K562 (cell line): ENCODE measurements around the gene DHRS3. TPM values are rescaled to one million over a fixed set of nuclear protein-coding genes. Genes with fewer than 3 reads are reported as not detected.

Experiments used
- ATAC-seq: fragments of 200-7000 bp; cut with Tn5 transposase; 3 replicates; pipeline ENCODE4 v1.9.1; 2020; ENCODE audit warnings: moderate library complexity
- BruUV-seq: library from RNA; stranded (reverse); fragments of 400-500 nt; replicated peaks from 2 replicates; lab custom pipeline; 2021; lab: Mats Ljungman, UMichigan
- CTCF ChIA-PET: fragments of 300-600 bp; formaldehyde crosslinking; extraction: SDS; loops from one replicate; lab custom pipeline; 2021; ENCODE audit warnings: low intra/inter-chr PET ratio; lab: Yijun Ruan, JAX
- POLR2A ChIA-PET: fragments of 300-600, 350-650 bp; sonication (Branson Sonifier 250); formaldehyde crosslinking; extraction: SDS; loops from one replicate; lab custom pipeline; 2021; ENCODE audit warnings: antibody characterized with exemption, inconsistent platforms; lab: Yijun Ruan, JAX
- DNase-seq, 4 experiments: peaks; one replicate each; pipeline versions ENCODE4 v3.0.0 to v3.0.0-alpha.2; 2011 to 2018; ENCODE audit warnings: low spot score in 3 of 4, mixed read lengths in 3 of 4; ENCODE audit errors: extremely low read depth in 1 of 4
- FAIRE-seq: peaks from 2 replicates; lab custom pipeline; 2011; peaks lifted over from hg19 to GRCh38; lab: Jason Lieb, UNC
- H2AFZ ChIP-seq: 2 replicates; pipeline ENCODE4 v1.6.0; 2011; ENCODE audit warnings: low read depth, low read length, control low read depth, inconsistent platforms
- H3K27ac ChIP-seq: fragments of 200-600 bp; 3 replicates; pipeline ENCODE4 v1.8.0; 2011; ENCODE audit warnings: low read depth, mild to moderate bottlenecking, control low read depth, inconsistent platforms, low read length, moderate library complexity, mixed read lengths; ENCODE audit errors: extremely low read depth
- H3K27me3 ChIP-seq, 2 experiments: fragments of 300-600 bp in 1 of 2; 2 replicates in 1 of 2; 3 replicates in 1 of 2; pipeline versions ENCODE4 v1.6.0 to v1.8.0; 2011; ENCODE audit warnings: inconsistent platforms in 2 of 2, low read length in 2 of 2, mild to moderate bottlenecking in 1 of 2, mixed read lengths in 1 of 2, moderate library complexity in 1 of 2; ENCODE audit not compliant: control insufficient read depth in 2 of 2, insufficient read depth in 2 of 2
- H3K36me3 ChIP-seq: fragments of 300-600 bp; 3 replicates; pipeline ENCODE4 v1.8.0; 2011; ENCODE audit warnings: mild to moderate bottlenecking, low read length, inconsistent platforms; ENCODE audit not compliant: control insufficient read depth, insufficient read depth
- H3K4me1 ChIP-seq, 2 experiments: fragments of 200-600 bp in 1 of 2; replicated peaks in 1 of 2; 2 replicates in 1 of 2; 3 replicates in 1 of 2; pipeline versions ENCODE4 v1.5.1 to v1.8.0; 2011; ENCODE audit warnings: inconsistent platforms in 2 of 2, low read length in 2 of 2, mild to moderate bottlenecking in 1 of 2, mixed read lengths in 1 of 2, moderate library complexity in 1 of 2; ENCODE audit not compliant: control insufficient read depth in 2 of 2, insufficient read depth in 2 of 2
- H3K4me2 ChIP-seq: 2 replicates; pipeline ENCODE4 v1.6.1; 2011; ENCODE audit warnings: low read length, control low read depth, inconsistent platforms, mixed read lengths; ENCODE audit not compliant: insufficient read depth
- H3K4me3 ChIP-seq: fragments of 200-600 bp; sonication (generic), shearing (Covaris generic); 2 replicates; pipeline ENCODE4 v1.5.1; 2016; ENCODE audit warnings: control low read depth, inconsistent platforms
- H3K79me2 ChIP-seq: fragments of 200-600 bp; 3 replicates; pipeline ENCODE4 v1.8.0; 2011; ENCODE audit warnings: low read length, inconsistent platforms; ENCODE audit not compliant: control insufficient read depth, insufficient read depth
- H3K9ac ChIP-seq, 2 experiments: 2 replicates each; pipeline versions ENCODE4 v1.6.0 to v1.6.1; 2011; ENCODE audit warnings: low read depth in 2 of 2, low read length in 2 of 2, control low read depth in 1 of 2, inconsistent platforms in 1 of 2, mild to moderate bottlenecking in 1 of 2, mixed read lengths in 1 of 2; ENCODE audit not compliant: insufficient read depth in 1 of 2
- H3K9me1 ChIP-seq: one replicate; pipeline ENCODE4 v1.6.0; 2011; ENCODE audit warnings: inconsistent platforms, mild to moderate bottlenecking, low read length, moderate library complexity; ENCODE audit not compliant: control insufficient read depth, insufficient read depth
- H3K9me3 ChIP-seq: replicated peaks from 2 replicates; pipeline ENCODE4 v1.5.1; 2011; ENCODE audit warnings: low read depth, low read length, inconsistent platforms; ENCODE audit not compliant: control insufficient read depth, insufficient read depth
- H4K20me1 ChIP-seq: replicated peaks from 2 replicates; pipeline ENCODE4 v1.6.1; 2011; ENCODE audit warnings: low read length, inconsistent platforms, mixed read lengths; ENCODE audit not compliant: control insufficient read depth, insufficient read depth
- C11orf30 ChIP-seq: fragments of 450-650 bp; IDR thresholded peaks from 2 replicates; pipeline ENCODE4 v1.6.1; 2016; ENCODE audit warnings: low read depth, mild to moderate bottlenecking
- CEBPB ChIP-seq: fragments of 450-650 bp; IDR thresholded peaks from 2 replicates; pipeline ENCODE4 v1.6.1; 2016; ENCODE audit warnings: missing genetic modification characterization, missing compliant biosample characterization
- HDAC2 ChIP-seq: fragments of 450-650 bp; IDR thresholded peaks from 2 replicates; pipeline ENCODE4 v1.6.1; 2016; ENCODE audit warnings: mild to moderate bottlenecking
- HLTF ChIP-seq: fragments of 450-650 bp; IDR thresholded peaks from 2 replicates; pipeline ENCODE4 v1.6.1; 2016
- HNRNPLL ChIP-seq: fragments of 200-400 bp; formaldehyde crosslinking; IDR thresholded peaks from 2 replicates; pipeline ENCODE4 v1.6.1; 2017; ENCODE audit warnings: low read length, low read depth, mild to moderate bottlenecking; ENCODE audit not compliant: poor library complexity, severe bottlenecking
- KDM1A ChIP-seq, 2 experiments: fragments of 450-650 bp; IDR thresholded peaks; 2 replicates each; pipeline ENCODE4 v1.6.1; 2016; ENCODE audit warnings: mild to moderate bottlenecking in 2 of 2
- KDM4B ChIP-seq, 2 experiments: fragments of 450-650 bp in 1 of 2; sonication (generic) in 1 of 2; IDR thresholded peaks; 2 replicates each; pipeline ENCODE4 v1.6.1; 2016 to 2017; ENCODE audit warnings: borderline replicate concordance in 2 of 2, antibody characterized with exemption in 1 of 2, low read depth in 1 of 2, mild to moderate bottlenecking in 1 of 2
- MBD2 ChIP-seq: sonication (generic); IDR thresholded peaks from 2 replicates; pipeline ENCODE4 v1.6.1; 2016; ENCODE audit warnings: low read depth, borderline replicate concordance
- MCM7 ChIP-seq, 2 experiments: fragments of 450-650 bp; IDR thresholded peaks; 2 replicates each; pipeline ENCODE4 v1.6.1; 2016 to 2018
- MIER1 ChIP-seq: fragments of 450-650 bp; IDR thresholded peaks from 2 replicates; pipeline ENCODE4 v1.6.1; 2016; ENCODE audit warnings: antibody characterized with exemption, mild to moderate bottlenecking, low read depth
- PML ChIP-seq: IDR thresholded peaks from 2 replicates; pipeline ENCODE4 v1.6.1; 2012; ENCODE audit warnings: low read length, inconsistent platforms
- RCOR1 ChIP-seq, 2 experiments: IDR thresholded peaks; 2 replicates each; pipeline ENCODE4 v1.6.1; 2012; ENCODE audit warnings: low read depth in 2 of 2, low read length in 2 of 2, borderline replicate concordance in 1 of 2, improper control_type of control experiment in 1 of 2
- ZNF140 ChIP-seq: fragments of 250-450 bp; sonication (Bioruptor Pico); IDR thresholded peaks from 2 replicates; pipeline ENCODE4 v1.8.0; 2021; ENCODE audit warnings: moderate library complexity, mild to moderate bottlenecking, inconsistent platforms
- ZNF384 ChIP-seq: IDR thresholded peaks from 2 replicates; pipeline ENCODE4 v1.6.1; 2012; ENCODE audit warnings: low read depth, low read length, improper control_type of control experiment
- WGBS: fragments of 100-300 bp; shearing (Covaris generic); methylation state at CpG from one replicate; pipeline ENCODE4 v1.1.6; 2016; ENCODE audit warnings: low coverage, mixed read lengths; ENCODE audit not compliant: insufficient coverage; ENCODE audit errors: missing lambda C conversion rate; 5-methylcytosine and 5-hydroxymethylcytosine counted together
- in situ Hi-C: fragments of 300-500 bp; cut with MboI; formaldehyde crosslinking; loops from 4 replicates; pipeline ENCODE4 v1.15.0; 2018; ENCODE audit warnings: inconsistent platforms, mixed read lengths
- intact Hi-C: fragments of 100-400 bp; cut with micrococcal nuclease; formaldehyde crosslinking; loops from 2 replicates; pipeline ENCODE4 v1.14.2; 2022
- polyA plus RNA-seq, 8 experiments: library from polyadenylated mRNA; depleted of rRNA in 4 of 8; stranded (reverse) in 5 of 8; unstranded in 3 of 8; fragments of >200 nt; fragmentation: Nextera tagmentation in 2 of 8; fragmentation: Illumina TruSeq in 1 of 8; extraction: Ambion mirVana in 2 of 8; extraction: Trizol in 1 of 8; gene quantifications; 2 replicates each; pipeline versions ENCODE4 v1.2.1 to v1.2.3, GENCODE V29; 2011 to 2014; ENCODE audit warnings: inconsistent platforms in 1 of 8, missing spikeins in 1 of 8
- total RNA-seq, 7 experiments: library from RNA; depleted of rRNA in 6 of 7; stranded (reverse); fragments of >200 nt in 6 of 7; fragmentation: Illumina TruSeq in 2 of 7; extraction: Trizol in 2 of 7; gene quantifications; 2 replicates each; pipeline versions ENCODE4 v1.2.1 to v1.2.3, GENCODE V29; 2011 to 2021; ENCODE audit warnings: low replicate concordance in 1 of 7
- TF ChIP-seq, protein P1 (sequence below): sonication (generic); formaldehyde crosslinking; IDR thresholded peaks from 2 replicates; pipeline ENCODE4 v1.9.0; 2022; ENCODE audit warnings: mild to moderate bottlenecking, missing genetic modification reagents

Gene DHRS3
- total and polyA plus RNA-seq, 9 of the 15 experiments (the other 6 are each of a cell fraction or from before 2014, with no cell fraction given) = 21.0 to 116 (median 58.7) TPM

DNA sequence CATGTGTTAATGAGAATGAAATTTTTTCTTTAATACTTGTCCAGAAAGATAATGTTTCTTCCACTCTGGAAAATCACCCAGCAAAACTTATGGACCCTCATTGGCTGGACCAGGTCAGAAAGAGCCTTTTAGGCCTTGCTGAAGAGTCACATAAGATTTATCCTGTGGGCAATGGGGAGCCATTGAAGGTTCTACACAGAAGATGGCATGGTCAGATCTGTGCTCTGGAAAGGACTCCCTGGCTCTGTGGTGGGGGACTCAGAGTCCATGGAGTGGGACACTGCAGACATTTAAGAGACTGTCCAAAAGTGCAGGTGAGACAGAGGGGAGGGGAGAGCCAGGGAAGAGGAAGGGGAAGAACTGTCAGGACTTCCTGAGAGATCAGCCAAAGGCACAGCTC is 66.4 kb downstream of the DHRS3 start (continued):
- TF ChIP-seq, protein P1, sequence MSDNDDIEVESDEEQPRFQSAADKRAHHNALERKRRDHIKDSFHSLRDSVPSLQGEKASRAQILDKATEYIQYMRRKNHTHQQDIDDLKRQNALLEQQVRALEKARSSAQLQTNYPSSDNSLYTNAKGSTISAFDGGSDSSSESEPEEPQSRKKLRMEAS = no peak

- DNase-seq (peak; percentile 74 to 88 (median 77)), ATAC-seq (peak; percentile 56), FAIRE-seq (peak; percentile 90)
- intact Hi-C loops (no loop called here), in situ Hi-C loops (no loop called here)
- BruUV-seq = TSS peak; percentile 75
- peak overlapping the region; percentile 60 to 92 for H3K9ac ChIP-seq
- no peaks in the 10 kb centered on the region for H3K9me3 ChIP-seq
- H3K27ac ChIP-seq = peak overlapping the region; percentile 75
- no peaks in the 10 kb centered on the region for H3K79me2 ChIP-seq
- CTCF ChIA-PET = no interaction called here
- POLR2A ChIA-PET = interaction anchor here (0.5 to 1.4 kb wide), 4 partner anchors 8 to 109 kb away, joined by 3 to 9 read pairs (median 4); no protein-coding TSS in a partner anchor
- H3K4me2 ChIP-seq = peak overlapping the region; percentile 72
- no peaks in the 10 kb centered on the region for H4K20me1 ChIP-seq
- 5% methylated on average over 30 of the region's 31 CpGs for WGBS
- no peaks in the 10 kb centered on the region for H3K9me1 ChIP-seq
- peaks cover 21 to 58% of the 10 kb centered on the region in 2 experiments for H3K4me1 ChIP-seq
- no peak overlapping the region; the same call in 1 of the 2 replicates for H3K4me3 ChIP-seq
- H3K27me3 ChIP-seq = no peaks in the 10 kb centered on the region
- H3K36me3 ChIP-seq = no peaks in the 10 kb centered on the region
- H2AFZ ChIP-seq = peak overlapping the region; percentile 74
- TF ChIP-seq ZNF140 (CRISPR knock-in tag) (no peak), PML (peak; percentile 33; the same call in 1 of the 2 replicates), MIER1 (no peak), HDAC2 (0 out of 2 replicates have a peak, but pooled peaks have one; percentile 71), RCOR1 (IDR thresholded peaks at IDR 0.05; ENCODE audit: borderline replicate concordance in 1 of 2, low read depth in 2 of 2, low read length in 2 of 2) (0 out of 4 replicates have a peak, but pooled peaks of 1 of the 2 experiments have one; percentile 46), CEBPB (tag) (0 out of 2 replicates have a peak, but pooled peaks have one; percentile 7), HNRNPLL (no peak), HLTF (0 out of 2 replicates have a peak, but pooled peaks have one; percentile 19), C11orf30 (peak; percentile 78), KDM4B (IDR thresholded peaks at IDR 0.05; ENCODE audit: borderline replicate concordance in 2 of 2, low read depth in 1 of 2) (no peak), ZNF384 (peak; percentile 80), MBD2 (0 out of 2 replicates have a peak, but pooled peaks have one; percentile 16), KDM1A (IDR thresholded peaks at IDR 0.05) (peak; percentile 66 to 68; a peak in 3 of 4 replicates), MCM7 (IDR thresholded peaks at IDR 0.05) (no peak)
Observed at GRCh38 chr1:12549460-12550349, 68.3 kb downstream of the DHRS3 start.
